Caco-2 (cell line): ENCODE results near the gene DEPDC5. TPM values are rescaled to one million over a fixed set of nuclear protein-coding genes. Genes with fewer than 3 reads are reported as not detected.

Source experiments
- BruUV-seq: library from RNA; stranded (reverse); fragments of 400-500 nt; replicated peaks from 2 replicates; lab custom pipeline; 2021; lab: Mats Ljungman, UMichigan
- CTCF ChIA-PET: fragments of 300-600 bp; sonication (Branson Sonifier 250); formaldehyde crosslinking; loops from one replicate; lab custom pipeline; 2022; ENCODE audit warnings: antibody characterized with exemption; lab: Charles Lee
- POLR2A ChIA-PET: fragments of 300-600 bp; sonication (Branson Sonifier 250); formaldehyde crosslinking; loops from one replicate; lab custom pipeline; 2022; ENCODE audit warnings: antibody characterized with exemption; lab: Charles Lee
- DNase-seq, 2 experiments: peaks; one replicate each; pipeline versions ENCODE4 v3.0.0 to v3.0.0-alpha.2; 2020 to 2022
- H3K27me3 ChIP-seq: replicated peaks from 2 replicates; pipeline ENCODE4 v1.6.0; 2011; ENCODE audit warnings: low read length; ENCODE audit not compliant: control insufficient read depth, insufficient read depth
- H3K36me3 ChIP-seq: 2 replicates; pipeline ENCODE4 v1.5.1; 2011; ENCODE audit warnings: low read length; ENCODE audit not compliant: control insufficient read depth, insufficient read depth
- H3K4me1 ChIP-seq: fragments of 250-450 bp; sonication (Bioruptor Pico); 2 replicates; pipeline ENCODE4 v1.5.1; 2020; ENCODE audit warnings: mild to moderate bottlenecking
- H3K4me3 ChIP-seq: 2 replicates; pipeline ENCODE4 v1.5.1; 2011; ENCODE audit warnings: low read depth, mild to moderate bottlenecking, control low read depth, low read length
- H3K9me3 ChIP-seq: fragments of 250-450 bp; sonication (Bioruptor Pico); 2 replicates; pipeline ENCODE4 v1.5.1; 2020; ENCODE audit warnings: mild to moderate bottlenecking, moderate library complexity
- H3K27ac Mint-ChIP-seq: one replicate; pipeline ENCODE4 v1.8.0; 2022; ENCODE audit warnings: mixed read lengths; ENCODE audit not compliant: unreplicated experiment
- H3K27me3 Mint-ChIP-seq: one replicate; pipeline ENCODE4 v1.8.0; 2022; ENCODE audit warnings: mixed read lengths; ENCODE audit not compliant: insufficient read depth, unreplicated experiment
- H3K36me3 Mint-ChIP-seq: one replicate; pipeline ENCODE4 v1.8.0; 2022; ENCODE audit warnings: mild to moderate bottlenecking, mixed read lengths; ENCODE audit not compliant: insufficient read depth, unreplicated experiment
- H3K4me1 Mint-ChIP-seq: one replicate; pipeline ENCODE4 v1.8.0; 2022; ENCODE audit warnings: low read depth, mixed read lengths; ENCODE audit not compliant: unreplicated experiment
- H3K4me3 Mint-ChIP-seq: one replicate; pipeline ENCODE4 v1.8.0; 2022; ENCODE audit warnings: mild to moderate bottlenecking, moderate library complexity, mixed read lengths; ENCODE audit not compliant: unreplicated experiment
- H3K9me3 Mint-ChIP-seq: one replicate; pipeline ENCODE4 v1.8.0; 2022; ENCODE audit warnings: mixed read lengths; ENCODE audit not compliant: unreplicated experiment
- intact Hi-C: fragments of 100-400 bp; cut with micrococcal nuclease; formaldehyde crosslinking; loops from one replicate; pipeline ENCODE4 v1.10.0; 2022; ENCODE audit not compliant: unreplicated experiment
- total RNA-seq: library from RNA; stranded (reverse); gene quantifications from 2 replicates; pipeline ENCODE4 v1.2.3, GENCODE V29; 2022
- TF ChIP-seq, protein P1 (sequence below), 2 experiments: fragments of 200-600 bp in 1 of 2; IDR thresholded peaks; 1 replicate in 1 of 2; 2 replicates in 1 of 2; pipeline versions ENCODE4 v1.5.1 to v1.8.0; 2011 to 2022; ENCODE audit warnings: antibody characterized with exemption in 1 of 2, control low read depth in 1 of 2, inconsistent platforms in 1 of 2, low read depth in 1 of 2, low read length in 1 of 2, mild to moderate bottlenecking in 1 of 2, moderate library complexity in 1 of 2; ENCODE audit not compliant: insufficient read depth in 1 of 2, severe bottlenecking in 1 of 2, unreplicated experiment in 1 of 2

DEPDC5 gene
- total RNA-seq, 1 experiment from 2014 or later, result 19.4 TPM

GRCh38 chr22:31839986-31840385 is 86.2 kb downstream of the DEPDC5 start:
- ChIA-PET POLR2A (no interaction called here), CTCF (no interaction called here)
- BruUV-seq, result no TSS peak
- Histone ChIP-seq H3K4me3 (no peak overlapping the region), H3K9me3 (no peaks in the 10 kb centered on the region), H3K4me1 (no peaks in the 10 kb centered on the region), H3K36me3 (no peaks in the 10 kb centered on the region; the same call in 1 of the 2 replicates), H3K27me3 (no peaks in the 10 kb centered on the region)
- Mint-ChIP-seq H3K36me3 (peaks cover 14% of the 10 kb centered on the region), H3K4me1 (no peaks in the 10 kb centered on the region), H3K27ac (no peak overlapping the region), H3K4me3 (no peak overlapping the region), H3K27me3 (no peaks in the 10 kb centered on the region), H3K9me3 (no peaks in the 10 kb centered on the region)
- intact Hi-C loops, result no loop called here
- TF ChIP-seq, protein P1, sequence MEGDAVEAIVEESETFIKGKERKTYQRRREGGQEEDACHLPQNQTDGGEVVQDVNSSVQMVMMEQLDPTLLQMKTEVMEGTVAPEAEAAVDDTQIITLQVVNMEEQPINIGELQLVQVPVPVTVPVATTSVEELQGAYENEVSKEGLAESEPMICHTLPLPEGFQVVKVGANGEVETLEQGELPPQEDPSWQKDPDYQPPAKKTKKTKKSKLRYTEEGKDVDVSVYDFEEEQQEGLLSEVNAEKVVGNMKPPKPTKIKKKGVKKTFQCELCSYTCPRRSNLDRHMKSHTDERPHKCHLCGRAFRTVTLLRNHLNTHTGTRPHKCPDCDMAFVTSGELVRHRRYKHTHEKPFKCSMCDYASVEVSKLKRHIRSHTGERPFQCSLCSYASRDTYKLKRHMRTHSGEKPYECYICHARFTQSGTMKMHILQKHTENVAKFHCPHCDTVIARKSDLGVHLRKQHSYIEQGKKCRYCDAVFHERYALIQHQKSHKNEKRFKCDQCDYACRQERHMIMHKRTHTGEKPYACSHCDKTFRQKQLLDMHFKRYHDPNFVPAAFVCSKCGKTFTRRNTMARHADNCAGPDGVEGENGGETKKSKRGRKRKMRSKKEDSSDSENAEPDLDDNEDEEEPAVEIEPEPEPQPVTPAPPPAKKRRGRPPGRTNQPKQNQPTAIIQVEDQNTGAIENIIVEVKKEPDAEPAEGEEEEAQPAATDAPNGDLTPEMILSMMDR (IDR thresholded peaks at IDR 0.05; ENCODE audit: insufficient read depth in 1 of 2, low read depth in 1 of 2, low read length in 1 of 2, severe bottlenecking in 1 of 2, unreplicated experiment in 1 of 2), result no peak
- DNase-seq, result no peak

DNA sequence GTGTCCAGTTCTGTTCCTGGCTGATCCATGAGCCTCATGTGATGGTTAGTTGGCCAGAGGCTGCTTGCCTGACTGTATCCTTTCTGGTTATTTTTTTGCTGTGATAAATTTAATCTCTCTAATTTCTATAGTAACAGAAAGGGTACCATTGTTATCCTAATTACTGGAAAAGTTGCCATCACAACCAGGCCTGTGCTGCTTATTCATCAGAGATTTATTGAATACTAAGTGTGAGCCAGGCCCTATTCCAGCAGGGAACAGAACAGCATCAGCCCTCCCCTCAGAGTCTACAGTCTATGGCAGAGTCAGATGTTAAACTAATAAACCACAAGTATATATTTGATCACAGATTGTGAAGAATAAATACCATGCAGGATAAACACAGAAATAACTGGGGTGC is 86.8 kb downstream of the DEPDC5 start:
- no peaks in the 10 kb centered on the region for H3K9me3 Mint-ChIP-seq
- intact Hi-C loops, result no loop called here
- Histone ChIP-seq H3K4me3 (no peak overlapping the region), H3K9me3 (no peaks in the 10 kb centered on the region), H3K27me3 (no peaks in the 10 kb centered on the region), H3K36me3 (no peaks in the 10 kb centered on the region; the same call in 1 of the 2 replicates), H3K4me1 (no peaks in the 10 kb centered on the region)
- DNase-seq, result no peak
- TF ChIP-seq, protein P1 (IDR thresholded peaks at IDR 0.05; ENCODE audit: insufficient read depth in 1 of 2, low read depth in 1 of 2, low read length in 1 of 2, severe bottlenecking in 1 of 2, unreplicated experiment in 1 of 2), result no peak
- CTCF ChIA-PET, result no interaction called here
- H3K4me3 Mint-ChIP-seq, result no peak overlapping the region
- no peak overlapping the region for H3K27ac Mint-ChIP-seq
- BruUV-seq, result no TSS peak
- peaks cover 18% of the 10 kb centered on the region for H3K36me3 Mint-ChIP-seq
- H3K27me3 Mint-ChIP-seq, result no peaks in the 10 kb centered on the region
- no peaks in the 10 kb centered on the region for H3K4me1 Mint-ChIP-seq
- POLR2A ChIA-PET, result no interaction called here

- Histone ChIP-seq H3K27me3 (no peaks in the 10 kb centered on the region), H3K4me1 (no peaks in the 10 kb centered on the region), H3K4me3 (no peak overlapping the region), H3K36me3 (no peaks in the 10 kb centered on the region; the same call in 1 of the 2 replicates), H3K9me3 (no peaks in the 10 kb centered on the region)
- Mint-ChIP-seq H3K27ac (no peak overlapping the region), H3K9me3 (no peaks in the 10 kb centered on the region), H3K36me3 (peaks cover 23% of the 10 kb centered on the region), H3K4me3 (no peak overlapping the region), H3K27me3 (no peaks in the 10 kb centered on the region), H3K4me1 (no peaks in the 10 kb centered on the region)
- intact Hi-C loops, result no loop called here
- CTCF ChIA-PET, result no interaction called here
- no TSS peak for BruUV-seq
- DNase-seq, result no peak
- TF ChIP-seq, protein P1 (IDR thresholded peaks at IDR 0.05; ENCODE audit: insufficient read depth in 1 of 2, low read depth in 1 of 2, low read length in 1 of 2, severe bottlenecking in 1 of 2, unreplicated experiment in 1 of 2), result no peak
- POLR2A ChIA-PET, result no interaction called here
These were observed 87.4 kb downstream of the DEPDC5 start for GRCh38 chr22:31841078-31841827.
